NCI-H748 (cell line): ENCODE measurements around the gene NR6A1.

ENCODE experiments used
- DNase-seq: peaks from one replicate; lab custom pipeline; 2025; ENCODE audit not compliant: unreplicated experiment; lab: John Stamatoyannopoulos, UW

Gene NR6A1

GRCh38 chr9:124537926-124538325 is 233.2 kb downstream of the NR6A1 start:
- no peak for DNase-seq

- DNase-seq: no peak
These were observed 235.3 kb downstream of the NR6A1 start for GRCh38 chr9:124535846-124536245.

DNA sequence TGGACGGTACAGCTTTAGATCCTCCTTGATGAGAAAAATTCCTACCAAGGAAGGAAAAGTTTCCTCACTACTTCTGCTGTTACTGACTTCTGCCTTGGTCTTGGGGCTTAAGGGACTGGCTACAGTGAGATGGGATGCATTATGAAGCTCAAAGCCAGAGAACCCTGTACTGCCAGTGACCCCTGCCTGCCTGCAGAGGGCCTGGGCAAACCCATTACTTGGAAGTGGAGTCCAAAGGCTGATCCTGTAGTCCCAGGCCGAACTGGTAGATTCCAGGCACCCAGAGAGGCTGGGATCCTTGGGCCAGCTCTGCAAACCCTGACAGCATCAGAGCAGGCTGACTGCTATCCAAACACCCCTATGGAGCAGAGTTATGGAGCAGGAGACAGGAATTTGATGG is 238.2 kb downstream of the NR6A1 start:
- DNase-seq: no peak

DNA sequence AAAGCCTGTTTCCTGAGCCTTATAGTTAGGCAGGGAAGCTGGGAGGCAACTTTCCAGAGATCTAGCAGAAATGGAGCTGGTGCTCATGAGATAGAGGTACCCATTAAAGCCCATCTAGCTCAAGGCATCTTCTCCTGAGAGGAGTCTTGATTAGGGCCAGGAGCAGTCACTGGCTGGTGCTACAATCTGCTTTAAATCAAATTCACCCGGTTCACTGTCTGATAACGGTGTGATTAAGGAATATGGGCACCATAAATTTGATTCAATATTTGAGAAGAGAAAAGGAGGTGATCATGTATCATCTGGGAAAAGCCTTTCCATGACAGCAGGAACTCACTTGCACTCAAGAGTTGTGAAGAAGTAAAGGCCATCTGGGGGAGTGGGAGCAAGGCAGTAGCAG is 240.0 kb downstream of the NR6A1 start:
- no peak for DNase-seq

DNA sequence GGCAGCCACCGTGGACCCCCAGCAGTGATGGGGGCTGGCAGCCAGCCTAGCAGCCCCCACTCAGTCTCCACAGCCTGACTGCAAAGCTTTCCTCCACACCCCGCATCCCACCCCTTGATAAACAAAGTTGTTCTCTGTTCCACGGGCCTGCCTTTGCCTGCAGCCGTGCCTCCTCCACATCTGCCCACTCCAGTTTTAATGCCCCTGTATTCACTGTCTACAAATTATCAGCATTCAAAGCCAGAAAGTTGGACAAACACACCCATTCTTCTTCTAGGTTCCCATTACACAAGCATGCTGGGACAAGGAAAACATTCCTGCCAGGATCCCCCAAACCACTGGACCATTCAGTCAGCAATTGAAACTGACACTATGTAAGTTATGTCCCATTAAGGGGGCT is 240.9 kb downstream of the NR6A1 start:
- no peak for DNase-seq

- DNase-seq: no peak
These were observed 243.3 kb downstream of the NR6A1 start for GRCh38 chr9:124527781-124528180.

GRCh38 chr9:124526174-124526573 is 244.9 kb downstream of the NR6A1 start:
- no peak for DNase-seq

- no peak for DNase-seq
These were observed 248.7 kb downstream of the NR6A1 start for GRCh38 chr9:124522121-124523098.

GRCh38 chr9:124521142-124521541 is 250.0 kb downstream of the NR6A1 start:
- DNase-seq: no peak

DNA sequence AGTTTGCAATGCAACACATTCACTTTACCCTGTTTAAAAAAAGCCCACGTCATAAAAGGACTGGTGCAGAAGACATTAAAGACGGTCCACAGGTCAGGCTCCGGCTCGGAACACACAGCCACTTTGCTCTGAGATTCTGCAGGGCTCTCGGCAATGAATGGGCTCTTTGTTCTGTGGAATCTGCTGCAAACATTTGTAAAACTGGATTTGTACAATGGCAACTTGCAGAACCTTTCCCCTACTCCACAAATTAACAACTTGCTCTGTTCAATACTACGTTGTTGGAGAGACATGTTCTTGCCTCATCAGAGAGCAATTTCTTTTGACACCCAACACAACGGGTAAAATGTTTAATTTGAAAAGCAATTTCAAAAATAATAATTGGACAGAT is 250.9 kb downstream of the NR6A1 start:
- DNase-seq: no peak

DNA sequence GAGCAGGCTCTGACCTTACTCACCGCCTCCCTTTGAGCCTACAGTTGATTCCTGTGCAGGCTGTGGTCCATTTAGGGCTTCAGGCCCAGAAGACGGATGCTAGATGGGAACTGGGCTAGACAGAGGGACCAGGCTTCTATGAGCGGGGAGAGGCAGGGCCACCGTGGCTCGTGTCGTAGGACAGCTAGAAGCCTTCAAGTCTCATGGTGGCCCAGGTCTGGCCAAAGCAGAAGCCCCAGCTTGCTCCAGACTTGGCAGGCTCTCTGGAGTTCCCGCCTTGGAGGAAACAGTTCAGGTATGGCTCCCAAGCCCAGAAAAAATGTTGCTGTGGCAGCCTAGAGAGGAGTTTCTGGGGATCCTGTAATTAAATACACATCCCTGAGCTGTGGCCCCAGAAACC is 253.0 kb downstream of the NR6A1 start:
- DNase-seq: no peak

DNA sequence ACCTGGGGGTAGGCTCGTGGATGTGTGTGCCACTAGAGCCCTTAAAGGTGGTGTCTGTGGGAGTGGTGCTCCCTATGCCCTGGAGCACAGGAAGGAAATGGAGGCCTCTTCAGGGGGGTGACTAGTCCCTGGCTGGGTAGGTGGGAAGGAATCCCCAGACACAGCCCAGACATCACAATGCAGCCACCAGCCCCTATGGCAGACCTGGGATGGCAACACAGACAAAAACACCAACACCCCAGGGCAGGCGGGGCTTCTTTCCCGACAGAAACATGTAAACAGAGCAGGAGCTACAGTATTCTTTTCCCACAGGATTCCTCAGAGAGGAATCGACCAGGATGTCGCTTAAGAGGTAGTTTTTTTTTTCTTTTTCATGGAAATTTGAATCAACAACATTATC is 253.5 kb downstream of the NR6A1 start:
- DNase-seq: no peak

GRCh38 chr9:124514874-124515273 is 256.2 kb downstream of the NR6A1 start:
- DNase-seq: no peak

DNA sequence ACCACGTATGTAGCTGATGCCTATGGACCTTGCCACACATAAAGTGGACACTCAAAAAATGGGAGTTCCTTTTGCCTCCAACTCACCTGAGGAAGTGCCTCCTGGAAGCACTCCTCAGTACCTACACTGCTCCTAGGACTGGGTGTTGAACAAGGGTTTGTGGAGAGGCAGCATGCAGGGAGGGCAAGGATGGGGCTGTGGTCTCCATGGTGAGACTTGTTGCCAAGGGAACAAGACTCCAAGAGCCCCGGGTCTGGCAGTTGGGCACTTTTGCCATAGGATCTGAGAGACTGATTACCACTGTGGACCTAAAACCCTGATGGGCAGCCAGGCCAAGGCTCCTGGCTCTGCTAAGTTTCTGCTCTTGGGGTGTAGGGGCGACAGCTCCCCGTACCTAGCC is 257.0 kb downstream of the NR6A1 start:
- peak; percentile 48 for DNase-seq

GRCh38 chr9:124513376-124513994 is 257.6 kb downstream of the NR6A1 start:
- no peak for DNase-seq

GRCh38 chr9:124512806-124513204 is 258.3 kb downstream of the NR6A1 start:
- DNase-seq: no peak

DNA sequence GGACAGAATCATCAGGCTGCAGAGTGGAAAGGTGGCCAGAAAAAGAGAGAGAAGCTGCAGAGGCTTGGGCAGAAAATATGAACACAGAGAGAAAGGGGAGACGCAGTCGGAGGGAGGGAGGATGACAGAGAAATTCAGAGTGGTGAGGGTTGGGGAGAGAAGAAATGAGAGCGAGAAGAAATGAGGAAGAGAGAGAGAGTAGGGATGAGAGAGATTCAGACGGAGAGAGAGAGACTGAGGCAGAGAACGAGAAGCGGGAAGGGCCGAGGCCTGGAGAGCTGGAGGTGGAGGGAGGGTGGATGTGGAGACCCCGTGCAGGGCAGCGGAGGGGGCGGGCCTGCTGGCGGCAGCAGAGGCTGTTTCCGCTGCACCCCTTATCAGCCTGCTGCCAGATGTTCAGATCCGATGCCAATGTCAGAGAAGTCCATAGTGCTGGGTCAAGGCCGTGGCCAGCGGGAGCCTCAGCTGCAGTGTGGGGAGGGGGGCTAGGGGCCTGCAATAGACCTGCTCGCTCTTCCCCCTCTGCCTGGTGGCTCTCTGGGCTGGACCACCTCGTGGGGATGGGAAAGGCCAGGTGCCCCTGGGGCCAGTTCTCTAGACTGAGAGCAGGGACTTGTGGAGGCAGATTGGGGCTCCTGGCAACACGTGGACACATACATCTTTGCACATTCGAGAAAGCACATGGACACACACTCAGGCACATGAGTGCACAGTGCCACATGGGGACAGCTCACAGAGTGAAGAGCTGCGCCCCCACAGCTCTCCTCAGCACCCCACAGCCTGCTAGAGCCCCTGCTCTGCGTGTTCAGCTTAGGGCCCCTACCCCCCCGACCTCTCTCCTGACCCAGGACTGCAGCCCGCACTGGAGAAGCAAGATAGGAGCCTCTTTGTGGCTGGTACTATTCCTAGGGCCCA is 259.0 kb downstream of the NR6A1 start:
- no peak for DNase-seq

DNA sequence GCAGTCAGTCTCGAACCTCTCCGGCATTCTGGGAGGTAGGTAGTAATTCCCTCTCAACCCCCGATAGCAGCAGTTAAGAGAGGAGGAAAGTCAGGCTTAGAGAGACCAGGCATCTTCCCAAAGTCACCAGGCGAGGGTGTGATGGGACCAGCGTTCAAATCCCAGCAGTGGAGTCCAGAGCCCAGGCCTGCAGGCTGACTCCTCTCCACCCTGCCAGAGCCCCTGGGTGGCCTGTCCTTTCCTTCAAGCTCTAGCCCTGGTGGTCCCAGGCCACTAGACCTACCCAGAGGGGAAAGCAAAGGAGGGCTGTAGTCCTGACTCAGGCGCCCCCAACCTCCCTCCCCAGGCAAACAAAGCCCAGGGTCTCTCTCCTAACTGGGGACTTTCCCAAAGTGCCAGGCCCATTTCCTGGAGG is 259.7 kb downstream of the NR6A1 start:
- DNase-seq: no peak

DNA sequence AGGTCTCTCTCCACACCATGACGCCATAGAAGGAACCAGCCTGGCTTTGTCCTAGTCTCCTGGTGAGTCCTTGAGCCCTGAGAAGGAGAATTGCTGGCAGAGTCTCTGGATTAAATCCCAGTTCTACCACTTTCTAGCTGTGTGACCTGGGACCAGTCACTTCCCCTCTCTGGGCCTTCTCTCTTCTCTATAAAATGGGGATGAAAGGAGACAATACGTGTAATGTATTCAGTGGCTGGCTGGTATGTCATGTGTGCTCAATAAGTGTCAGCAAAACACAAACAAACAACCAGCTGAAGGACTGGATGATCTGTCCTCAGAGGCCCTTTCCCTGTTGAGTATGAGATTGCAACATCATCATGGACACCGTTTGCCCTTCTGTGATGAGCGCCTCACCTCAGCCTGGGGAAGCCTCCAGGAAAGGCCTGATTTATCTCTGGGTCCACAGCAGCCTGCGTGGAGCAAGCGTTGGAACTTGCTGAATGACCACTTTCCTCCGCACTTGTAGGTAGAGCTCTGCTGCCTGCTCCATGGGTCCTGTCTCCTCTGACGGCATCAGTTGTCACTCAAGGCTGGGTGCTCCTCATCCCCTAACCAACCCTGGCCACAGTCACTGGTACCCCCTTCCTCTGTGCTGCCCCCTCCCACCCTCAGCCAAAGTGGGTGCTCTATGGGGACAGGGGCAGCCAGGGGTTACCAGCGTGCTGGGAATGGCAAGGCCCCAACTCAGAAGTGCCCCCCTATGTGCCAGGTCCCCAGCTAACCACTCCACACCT is 260.3 kb downstream of the NR6A1 start:
- no peak for DNase-seq

GRCh38 chr9:124507880-124508423 is 263.2 kb downstream of the NR6A1 start:
- no peak for DNase-seq
